Stimulated activated CD8-positive, alpha-beta memory T cell treated with anti-CD3 and anti-CD28 coated beads, Interleukin-2, amount 100 ng/mL, for 1 hour (primary cell): Measurements from ENCODE around the gene TTC3.

Experiments used
- DNase-seq, 2 donors: peaks; one replicate each; pipeline ENCODE4 v3.0.0-alpha.2; 2020; ENCODE audit warnings: low read depth in 2 of 2

The TTC3 gene

DNA sequence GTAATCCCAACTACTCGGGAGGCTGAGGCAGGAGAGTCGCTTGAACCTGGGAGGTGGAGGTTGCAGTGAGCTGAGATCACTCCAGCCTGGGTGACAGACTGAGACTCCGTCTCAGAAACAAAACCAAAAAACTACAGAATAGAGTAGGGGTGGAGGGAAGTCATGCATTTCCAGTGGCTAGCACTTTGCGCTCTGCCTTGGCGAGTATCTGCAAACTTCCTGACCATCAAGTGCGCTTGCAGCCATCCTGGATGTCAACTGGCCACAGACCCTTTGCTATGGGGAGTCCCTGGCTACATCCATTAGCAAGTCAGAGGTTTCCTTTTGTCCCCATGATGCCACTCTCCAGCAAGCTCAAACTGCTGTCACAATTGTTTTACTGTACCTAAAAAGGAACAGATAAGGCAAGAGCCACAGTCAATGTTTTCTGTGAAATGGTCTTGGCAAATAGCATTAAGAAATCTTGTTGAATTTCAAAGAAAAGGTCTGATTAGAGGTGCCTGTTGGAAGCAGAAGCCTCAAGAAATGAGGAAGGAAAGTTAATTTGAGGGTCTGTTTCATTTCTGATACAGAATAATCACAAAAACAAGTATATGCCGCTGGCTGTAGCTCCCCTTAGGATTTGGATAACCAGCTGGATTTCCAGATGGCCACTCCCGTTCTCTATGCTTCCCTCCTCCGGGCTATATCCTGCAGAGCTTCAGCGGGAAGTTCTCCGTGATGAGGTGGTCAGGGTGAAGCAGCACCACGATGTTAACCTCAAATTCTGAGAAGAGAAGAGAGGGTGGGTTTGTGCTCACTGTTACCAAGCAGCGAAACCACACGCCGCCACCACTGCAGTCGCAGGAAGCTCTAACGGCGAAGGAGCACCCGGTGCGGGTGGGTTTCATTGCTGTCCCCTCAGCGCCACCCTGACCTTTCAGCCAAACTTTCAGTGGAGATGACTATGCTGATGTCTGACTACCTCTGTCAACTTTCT, 152.1 kb downstream of the TTC3 start:
- DNase-seq = peak; percentile 25 to 29

GRCh38 chr21:37226041-37226920, 153.2 kb downstream of the TTC3 start:
- DNase-seq = no peak

GRCh38 chr21:37227071-37228002, 154.3 kb downstream of the TTC3 start:
- DNase-seq = no peak

- no peak for DNase-seq
Observed at GRCh38 chr21:37228003-37228400, 154.9 kb downstream of the TTC3 start.

GRCh38 chr21:37230632-37231248, 157.7 kb downstream of the TTC3 start:
- DNase-seq = no peak

GRCh38 chr21:37231249-37231645, 158.2 kb downstream of the TTC3 start:
- DNase-seq = no peak

DNA sequence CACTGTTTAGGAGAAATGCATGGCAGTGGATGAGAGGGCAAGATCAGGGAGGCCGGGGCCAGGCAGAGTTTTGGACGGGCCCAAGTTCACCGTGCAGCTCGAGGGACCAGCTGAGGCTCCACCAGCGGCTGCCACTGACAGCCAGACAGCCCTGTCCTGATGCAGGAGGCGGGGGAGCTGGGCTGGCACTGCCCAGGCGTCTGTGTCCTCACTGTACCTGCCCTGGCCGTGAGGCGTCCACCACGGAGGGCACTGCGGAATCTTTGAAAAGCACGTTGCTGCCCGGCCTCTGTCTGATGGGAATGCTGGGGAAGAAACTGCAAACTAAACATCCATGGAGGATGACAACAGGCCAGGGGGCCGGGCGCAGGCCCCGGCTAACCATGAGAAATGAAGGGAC, 158.6 kb downstream of the TTC3 start:
- no peak for DNase-seq

- no peak for DNase-seq
Observed at GRCh38 chr21:37232274-37233018, 159.4 kb downstream of the TTC3 start.

GRCh38 chr21:37233551-37234146, 160.6 kb downstream of the TTC3 start:
- no peak for DNase-seq

GRCh38 chr21:37237346-37237745, 164.3 kb downstream of the TTC3 start:
- DNase-seq = no peak

GRCh38 chr21:37237764-37238163, 164.7 kb downstream of the TTC3 start:
- no peak for DNase-seq

DNA sequence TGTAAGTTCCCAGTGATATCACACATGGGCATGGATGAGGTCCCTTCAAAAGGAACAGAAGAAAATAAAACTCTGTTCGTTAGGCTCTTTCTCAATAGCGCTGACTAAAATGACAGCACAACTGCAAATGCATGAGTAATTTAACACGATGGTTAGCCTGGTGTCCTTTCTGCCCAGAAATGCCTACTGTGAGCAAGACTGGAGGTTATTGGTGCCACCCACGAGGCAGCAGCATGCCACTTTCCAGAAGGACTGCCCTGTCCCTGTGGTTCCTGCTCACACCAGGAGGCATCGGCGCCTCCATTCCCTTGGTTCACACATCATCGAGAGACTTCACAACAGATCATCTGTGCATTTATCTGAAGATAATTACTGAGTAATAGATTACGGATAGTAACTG, 167.9 kb downstream of the TTC3 start:
- DNase-seq = no peak

GRCh38 chr21:37241426-37241825, 168.4 kb downstream of the TTC3 start:
- no peak for DNase-seq

GRCh38 chr21:37243961-37244360, 170.9 kb downstream of the TTC3 start:
- DNase-seq = no peak

DNA sequence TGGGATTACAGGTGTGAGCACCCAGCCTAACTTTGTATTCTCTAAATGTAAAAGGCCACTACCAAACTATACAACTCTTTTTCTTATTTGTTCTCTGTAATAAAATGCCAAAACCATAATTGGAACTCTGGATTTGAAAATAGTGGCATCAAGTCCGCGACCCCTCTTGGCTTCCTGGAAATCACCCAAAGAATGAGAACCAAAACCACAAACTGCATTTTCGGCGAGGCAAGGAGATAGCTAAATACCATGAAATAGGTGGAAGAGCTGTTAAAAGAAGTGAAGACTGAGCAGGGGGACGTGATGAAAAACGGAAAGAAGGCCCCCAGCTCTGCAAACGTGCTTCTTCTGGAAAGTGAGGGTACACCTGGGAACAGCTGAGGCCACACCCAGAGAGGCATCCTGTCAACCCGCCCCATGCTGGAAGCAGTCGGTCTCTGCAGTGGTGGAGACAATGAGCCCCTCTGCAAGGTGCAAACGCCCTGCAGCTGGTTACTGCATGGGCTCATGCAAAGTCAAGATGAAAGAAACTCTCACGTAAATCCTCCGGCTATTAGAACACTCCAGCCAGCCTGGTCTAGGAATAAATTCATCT, 171.5 kb downstream of the TTC3 start:
- no peak for DNase-seq

GRCh38 chr21:37245151-37245550, 172.1 kb downstream of the TTC3 start:
- DNase-seq = no peak

- DNase-seq = no peak
Observed at GRCh38 chr21:37248298-37248697, 175.2 kb downstream of the TTC3 start.

GRCh38 chr21:37249112-37249904, 176.3 kb downstream of the TTC3 start:
- DNase-seq = no peak

DNA sequence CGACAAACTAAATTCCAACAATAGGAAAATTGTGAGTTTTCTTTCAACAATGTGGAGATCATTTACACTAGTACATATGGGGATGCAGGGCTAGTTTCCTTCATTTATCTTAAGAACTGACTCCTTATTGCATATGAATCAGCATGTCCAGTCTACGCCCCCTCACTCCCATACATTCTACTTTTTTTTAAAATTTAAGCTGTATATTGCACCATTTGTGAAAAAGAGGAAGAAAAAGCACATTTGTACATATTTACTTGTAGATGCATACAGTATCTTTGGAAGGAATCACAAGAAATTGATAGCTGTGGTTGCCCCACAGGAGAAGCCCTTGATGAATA, 178.2 kb downstream of the TTC3 start:
- DNase-seq = no peak
